Stimulated activated CD8-positive, alpha-beta memory T cell treated with anti-CD3 and anti-CD28 coated beads, Interleukin-4, amount 100 ng/mL, for 4 hours (primary cell): ENCODE results near the gene ATG5.
A peak's percentile ranks its signal among the peaks of the same experiment; 100 is the strongest.

Experiments used
- DNase-seq, 2 donors: peaks; one replicate each; pipeline ENCODE4 v3.0.0-alpha.2; 2020; ENCODE audit warnings: low read depth in 2 of 2, low spot score in 1 of 2

ATG5 gene

GRCh38 chr6:106226676-106227075 is 98.9 kb downstream of the ATG5 start:
- DNase-seq = no peak

- DNase-seq = no peak
Measured at GRCh38 chr6:106225581-106225980, 100.0 kb downstream of the ATG5 start.

- DNase-seq = peak; percentile 22 to 52
Measured at GRCh38 chr6:106223300-106223930, 102.1 kb downstream of the ATG5 start.

GRCh38 chr6:106220485-106220884 is 105.1 kb downstream of the ATG5 start:
- DNase-seq = no peak

GRCh38 chr6:106216527-106216926 is 109.0 kb downstream of the ATG5 start:
- no peak for DNase-seq

GRCh38 chr6:106215608-106216007 is 110.0 kb downstream of the ATG5 start:
- no peak for DNase-seq

- no peak for DNase-seq
Measured at GRCh38 chr6:106214531-106214930, 111.0 kb downstream of the ATG5 start.

- no peak for DNase-seq
Measured at GRCh38 chr6:106213660-106214289, 111.8 kb downstream of the ATG5 start.

- no peak for DNase-seq
Measured at GRCh38 chr6:106212576-106212975, 113.0 kb downstream of the ATG5 start.

- no peak for DNase-seq
Measured at GRCh38 chr6:106206905-106207304, 118.7 kb downstream of the ATG5 start.

GRCh38 chr6:106204961-106205360 is 120.6 kb downstream of the ATG5 start:
- DNase-seq = no peak

GRCh38 chr6:106199998-106200397 is 125.6 kb downstream of the ATG5 start:
- no peak for DNase-seq

GRCh38 chr6:106199331-106199730 is 126.2 kb downstream of the ATG5 start:
- DNase-seq = no peak

GRCh38 chr6:106197441-106197840 is 128.1 kb downstream of the ATG5 start:
- no peak for DNase-seq

GRCh38 chr6:106194949-106195921 is 130.3 kb downstream of the ATG5 start:
- no peak for DNase-seq

- no peak for DNase-seq
Measured at GRCh38 chr6:106192824-106193223, 132.7 kb downstream of the ATG5 start.

- no peak for DNase-seq
Measured at GRCh38 chr6:106188104-106188794, 137.3 kb downstream of the ATG5 start.

- DNase-seq = no peak
Measured at GRCh38 chr6:106187424-106187982, 138.1 kb downstream of the ATG5 start.

- DNase-seq = no peak
Measured at GRCh38 chr6:106186714-106187113, 138.8 kb downstream of the ATG5 start.

GRCh38 chr6:106186172-106186571 is 139.4 kb downstream of the ATG5 start:
- no peak for DNase-seq

GRCh38 chr6:106185615-106186014 is 139.9 kb downstream of the ATG5 start:
- DNase-seq = no peak
